Right hindlimb (tissue), 1 donor: ENCODE data around the gene VAPA.

Source experiments
- DNase-seq: peaks from one replicate; pipeline ENCODE4 v3.0.0-alpha.2; 2018

Gene VAPA

DNA sequence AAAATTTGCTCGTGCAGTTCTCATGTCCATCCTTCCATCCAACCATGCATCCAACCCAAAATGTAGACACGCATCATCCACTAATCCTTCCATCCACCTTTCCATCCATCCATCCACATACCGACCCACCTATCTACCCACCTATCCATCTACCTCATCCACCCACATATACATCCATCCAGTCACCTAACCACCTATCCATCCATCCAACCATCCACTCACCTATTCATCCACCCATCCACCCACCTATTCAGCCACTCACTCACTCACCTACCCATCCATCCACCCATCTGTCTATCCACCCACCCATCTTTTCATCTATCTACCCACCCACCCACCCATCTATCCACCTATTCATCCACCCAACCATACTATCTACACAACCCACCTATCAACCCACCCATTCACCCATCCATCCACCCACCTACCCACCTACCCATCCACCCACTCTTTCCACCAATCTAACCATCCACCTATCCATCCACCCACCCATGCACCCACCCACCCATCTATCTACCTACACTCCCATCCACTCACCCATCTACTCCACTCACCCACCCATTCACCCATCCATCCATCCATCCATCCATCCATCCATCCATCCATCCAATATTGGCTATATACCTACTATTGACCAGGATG, 94.3 kb downstream of the VAPA start:
- no peak for DNase-seq
